H1 (cell line): ENCODE results near the gene NAV3. TPM values are rescaled to one million over a fixed set of nuclear protein-coding genes. Genes with fewer than 3 reads are reported as not detected.

ENCODE experiments used
- CTCF ChIA-PET: fragments of 300-600 bp; sonication (Branson Sonifier 250); formaldehyde crosslinking; loops from one replicate; lab custom pipeline; 2021; ENCODE audit not compliant: partially characterized antibody; lab: Charles Lee
- POLR2A ChIA-PET: fragments of 300-600 bp; sonication (Branson Sonifier 250); formaldehyde crosslinking; loops from one replicate; lab custom pipeline; 2021; ENCODE audit warnings: inconsistent platforms; ENCODE audit not compliant: partially characterized antibody; lab: Charles Lee
- DNase-seq, 2 experiments: peaks; one replicate each; pipeline versions ENCODE4 v3.0.0 to v3.0.0-alpha.2; 2010 to 2022; ENCODE audit warnings: low spot score in 2 of 2, low read depth in 1 of 2, mixed read lengths in 1 of 2
- FAIRE-seq: peaks from 2 replicates; lab custom pipeline; 2011; peaks lifted over from hg19 to GRCh38; lab: Jason Lieb, UNC
- H2AFZ ChIP-seq: 2 replicates; pipeline ENCODE4 v1.8.1; 2012; ENCODE audit warnings: low read length, inconsistent platforms
- H2AK5ac ChIP-seq: 2 replicates; pipeline ENCODE4 v1.6.1; 2013; ENCODE audit warnings: low read depth, low read length
- H2BK120ac ChIP-seq: replicated peaks from 2 replicates; pipeline ENCODE3; 2013; ENCODE audit warnings: low read depth, low read length, inconsistent platforms
- H2BK12ac ChIP-seq: 2 replicates; pipeline ENCODE4 v1.6.1; 2013; ENCODE audit warnings: low read depth, low read length
- H2BK15ac ChIP-seq: 2 replicates; pipeline ENCODE4 v1.6.1; 2013; ENCODE audit warnings: low read length
- H2BK20ac ChIP-seq: 2 replicates; pipeline ENCODE4 v1.6.1; 2013; ENCODE audit warnings: low read length
- H2BK5ac ChIP-seq: 2 replicates; pipeline ENCODE4 v1.6.1; 2013; ENCODE audit warnings: low read depth, low read length
- H3K14ac ChIP-seq: 2 replicates; pipeline ENCODE4 v1.6.1; 2013; ENCODE audit warnings: inconsistent platforms; ENCODE audit not compliant: insufficient read length
- H3K18ac ChIP-seq: 2 replicates; pipeline ENCODE4 v1.6.1; 2013; ENCODE audit warnings: low read length; ENCODE audit errors: extremely low read depth
- H3K23ac ChIP-seq: 2 replicates; pipeline ENCODE4 v1.6.1; 2013; ENCODE audit warnings: inconsistent platforms; ENCODE audit not compliant: insufficient read length
- H3K23me2 ChIP-seq: 2 replicates; pipeline ENCODE4 v1.6.1; 2013; ENCODE audit warnings: low read depth, low read length
- H3K27ac ChIP-seq: 2 replicates; pipeline ENCODE4 v1.6.1; 2011; ENCODE audit warnings: low read depth, low read length, inconsistent platforms
- H3K27me3 ChIP-seq, 4 experiments: replicated peaks in 1 of 4; 1 replicate in 1 of 4; 2 replicates in 3 of 4; pipeline versions ENCODE4 v1.6.1 to v1.8.1; 2011 to 2013; ENCODE audit warnings: low read length in 3 of 4, mild to moderate bottlenecking in 3 of 4, inconsistent platforms in 2 of 4, mixed read lengths in 2 of 4, moderate library complexity in 1 of 4; ENCODE audit not compliant: control insufficient read depth in 3 of 4, insufficient read depth in 3 of 4; ENCODE audit errors: extremely low read depth in 1 of 4
- H3K36me3 ChIP-seq, 4 experiments: 2 replicates each; pipeline versions ENCODE4 v1.6.1 to v1.8.1; 2011 to 2013; ENCODE audit warnings: mild to moderate bottlenecking in 4 of 4, low read length in 3 of 4, moderate library complexity in 2 of 4, control low read depth in 1 of 4, inconsistent platforms in 1 of 4; ENCODE audit not compliant: insufficient read depth in 4 of 4, control insufficient read depth in 2 of 4
- H3K4ac ChIP-seq: replicated peaks from 2 replicates; pipeline ENCODE3; 2013; ENCODE audit warnings: low read length, low read depth, mixed read lengths, inconsistent platforms; ENCODE audit not compliant: insufficient read length
- H3K4me1 ChIP-seq, 4 experiments: replicated peaks in 1 of 4; 1 replicate in 1 of 4; 2 replicates in 3 of 4; pipeline versions ENCODE4 v1.6.1 to v1.8.1; 2011 to 2013; ENCODE audit warnings: low read length in 3 of 4, inconsistent platforms in 2 of 4, mixed read lengths in 1 of 4; ENCODE audit not compliant: insufficient read depth in 4 of 4, control insufficient read depth in 3 of 4
- H3K4me2 ChIP-seq, 2 experiments: 2 replicates each; pipeline versions ENCODE4 v1.6.1 to v1.8.1; 2011 to 2013; ENCODE audit warnings: low read depth in 2 of 2, low read length in 2 of 2, control low read depth in 1 of 2, inconsistent platforms in 1 of 2, mild to moderate bottlenecking in 1 of 2; ENCODE audit not compliant: insufficient read depth in 1 of 2
- H3K4me3 ChIP-seq, 4 experiments: fragments of 200-600, 300-600 bp in 1 of 4; sonication (generic), shearing (Covaris generic), sonication (Bioruptor Twin) in 1 of 4; 2 replicates each; pipeline versions ENCODE4 v1.5.1 to v1.8.1; 2011 to 2016; ENCODE audit warnings: low read length in 4 of 4, low read depth in 3 of 4, control low read depth in 2 of 4, inconsistent platforms in 2 of 4, mild to moderate bottlenecking in 2 of 4, mixed read lengths in 1 of 4, moderate library complexity in 1 of 4; ENCODE audit not compliant: insufficient read depth in 2 of 4; ENCODE audit errors: extremely low read depth in 1 of 4
- H3K56ac ChIP-seq: replicated peaks from 2 replicates; pipeline ENCODE3; 2013; ENCODE audit warnings: low read depth, mild to moderate bottlenecking, mixed read lengths, low read length, inconsistent platforms; ENCODE audit not compliant: insufficient read length
- H3K79me1 ChIP-seq: 2 replicates; pipeline ENCODE4 v1.6.1; 2013; ENCODE audit warnings: low read depth, low read length, control low read depth
- H3K79me2 ChIP-seq, 2 experiments: 2 replicates each; pipeline versions ENCODE4 v1.6.1 to v1.8.1; 2012 to 2013; ENCODE audit warnings: low read length in 2 of 2, mild to moderate bottlenecking in 2 of 2, inconsistent platforms in 1 of 2; ENCODE audit not compliant: insufficient read depth in 2 of 2, control insufficient read depth in 1 of 2
- H3K9ac ChIP-seq, 4 experiments: replicated peaks in 1 of 4; 1 replicate in 1 of 4; 2 replicates in 3 of 4; pipeline versions ENCODE4 v1.6.1 to v1.8.1; 2011 to 2013; ENCODE audit warnings: low read depth in 3 of 4, low read length in 3 of 4, control low read depth in 2 of 4, mild to moderate bottlenecking in 2 of 4, moderate library complexity in 2 of 4, inconsistent platforms in 1 of 4; ENCODE audit errors: extremely low read depth in 1 of 4
- H3K9me3 ChIP-seq, 2 experiments: 2 replicates each; pipeline versions ENCODE4 v1.6.1 to v1.8.1; 2012 to 2013; ENCODE audit warnings: mild to moderate bottlenecking in 2 of 2, moderate library complexity in 2 of 2, control low read depth in 1 of 2, inconsistent platforms in 1 of 2, low read depth in 1 of 2, low read length in 1 of 2, mixed read lengths in 1 of 2; ENCODE audit not compliant: insufficient read depth in 2 of 2
- H4K20me1 ChIP-seq, 2 experiments: replicated peaks in 1 of 2; 2 replicates each; pipeline versions ENCODE3 to v1.8.1; 2011 to 2013; ENCODE audit warnings: inconsistent platforms in 2 of 2, low read length in 2 of 2, mild to moderate bottlenecking in 1 of 2; ENCODE audit not compliant: insufficient read depth in 2 of 2, control insufficient read depth in 1 of 2
- H4K5ac ChIP-seq: 2 replicates; pipeline ENCODE4 v1.6.1; 2013; ENCODE audit warnings: low read length, low read depth, mixed read lengths, inconsistent platforms; ENCODE audit not compliant: insufficient read length
- H4K8ac ChIP-seq: 2 replicates; pipeline ENCODE4 v1.8.0; 2013; ENCODE audit warnings: mild to moderate bottlenecking, moderate library complexity, low read length, inconsistent platforms; ENCODE audit not compliant: insufficient read depth; ENCODE audit errors: extremely low read depth
- H4K91ac ChIP-seq: replicated peaks from 2 replicates; pipeline ENCODE3; 2013; ENCODE audit warnings: low read length, mixed read lengths, inconsistent platforms; ENCODE audit not compliant: insufficient read length
- CBX5 ChIP-seq: fragments of 300-800, 300-1000 bp; sonication (generic); IDR thresholded peaks from 2 replicates; pipeline ENCODE4 v1.7.1; 2016; ENCODE audit warnings: antibody characterized with exemption, low read length, low read depth
- CBX8 ChIP-seq: fragments of 300-800, 300-1000 bp; sonication (generic); IDR thresholded peaks from 2 replicates; pipeline ENCODE4 v1.7.1; 2016; ENCODE audit warnings: low read depth, low read length, borderline replicate concordance
- CREB1 ChIP-seq: IDR thresholded peaks from 2 replicates; pipeline ENCODE4 v1.6.1; 2012; ENCODE audit warnings: inconsistent platforms
- CTCF ChIP-seq, 3 experiments: IDR thresholded peaks; 1 replicate in 2 of 3; 2 replicates in 1 of 3; pipeline versions ENCODE4 v1.5.1 to v1.6.1; 2011; ENCODE audit warnings: low read length in 3 of 3, mild to moderate bottlenecking in 3 of 3, inconsistent platforms in 2 of 3, low read depth in 1 of 3, moderate library complexity in 1 of 3; ENCODE audit not compliant: insufficient read depth in 1 of 3; ENCODE audit errors: control extremely low read depth in 1 of 3
- KDM4A ChIP-seq: IDR thresholded peaks from one replicate; pipeline ENCODE4 v1.7.1; 2012; ENCODE audit warnings: low read depth, mild to moderate bottlenecking, moderate library complexity, low read length, inconsistent platforms; ENCODE audit not compliant: severe bottlenecking
- MAFK ChIP-seq: IDR thresholded peaks from 2 replicates; pipeline ENCODE4 v1.6.1; 2012; ENCODE audit warnings: low read depth, mild to moderate bottlenecking, improper control_type of control experiment, low read length
- MAX ChIP-seq: IDR thresholded peaks from 2 replicates; pipeline ENCODE4 v1.6.1; 2012; ENCODE audit warnings: inconsistent platforms
- POLR2A ChIP-seq, 2 experiments: IDR thresholded peaks; 1 replicate in 1 of 2; 2 replicates in 1 of 2; pipeline ENCODE4 v1.6.1; 2011; ENCODE audit warnings: low read depth in 2 of 2, low read length in 2 of 2, mild to moderate bottlenecking in 2 of 2; ENCODE audit errors: control extremely low read depth in 1 of 2
- POLR2AphosphoS5 ChIP-seq: IDR thresholded peaks from 2 replicates; pipeline ENCODE4 v1.6.1; 2011; ENCODE audit warnings: low read depth, low read length
- RNF2 ChIP-seq: fragments of 200-900, 300-1000 bp; sonication (generic); IDR thresholded peaks from 2 replicates; pipeline ENCODE4 v1.7.1; 2016; ENCODE audit warnings: borderline replicate concordance, low read depth, mild to moderate bottlenecking, antibody characterized with exemption, low read length; ENCODE audit not compliant: poor library complexity, severe bottlenecking; ENCODE audit errors: missing control alignments
- WGBS, 2 experiments: shearing (Covaris generic) in 1 of 2; methylation state at CpG; one replicate each; pipeline versions ENCODE4 v1.1.6 to v1.1.7; 2013 to 2015; ENCODE audit warnings: low lambda C conversion rate in 2 of 2, mixed read lengths in 2 of 2, inconsistent platforms in 1 of 2, low coverage in 1 of 2, missing lambda C conversion rate in 1 of 2; ENCODE audit not compliant: insufficient replicate concordance in 2 of 2, insufficient coverage in 1 of 2, insufficient read length in 1 of 2; ENCODE audit errors: extremely low coverage in 1 of 2, missing lambda C conversion rate in 1 of 2; 5-methylcytosine and 5-hydroxymethylcytosine counted together
- polyA plus RNA-seq, 7 experiments: library from polyadenylated mRNA; depleted of rRNA in 3 of 7; stranded (reverse) in 5 of 7; unstranded in 2 of 7; fragments of >200 nt in 5 of 7; fragments of 200-250 nt in 2 of 7; gene quantifications; 1 replicate in 5 of 7; 2 replicates in 1 of 7; 4 replicates in 1 of 7; pipeline versions ENCODE4 v1.2.1 to v1.2.3, GENCODE V29; 2011 to 2013; ENCODE audit warnings: missing spikeins in 2 of 7, mixed read lengths in 2 of 7
- total RNA-seq: library from RNA; stranded (reverse); fragmentation: NEBNext Ultra II Directional; extraction: Animal tissue kit (Norgen Biotek cat#: 25700); gene quantifications from 2 replicates; pipeline ENCODE4 v1.2.1, GENCODE V29; 2021

The NAV3 gene
- total and polyA plus RNA-seq, 2 of the 8 experiments (the other 6 are each of a cell fraction or from before 2014, with no cell fraction given) = 0.47 to 5.0 TPM

- Histone ChIP-seq H4K5ac (no peak overlapping the region), H2BK15ac (no peak overlapping the region), H3K4me1 (no peaks in the 10 kb centered on the region), H3K4ac (no peak overlapping the region), H3K23ac (no peak overlapping the region), H3K36me3 (no peaks in the 10 kb centered on the region), H4K20me1 (no peaks in the 10 kb centered on the region), H2BK12ac (no peak overlapping the region), H3K14ac (no peak overlapping the region), H3K27me3 (no peaks in the 10 kb centered on the region), H2BK5ac (no peak overlapping the region), H3K9ac (no peak overlapping the region), H3K27ac (no peak overlapping the region), H3K4me3 (no peak overlapping the region), H3K56ac (no peak overlapping the region), H2AK5ac (no peak overlapping the region), H2AFZ (peak overlapping the region; percentile 78; the same call in 1 of the 2 replicates), H3K79me1 (no peaks in the 10 kb centered on the region), H3K79me2 (no peaks in the 10 kb centered on the region), H4K8ac (no peak overlapping the region), H4K91ac (no peak overlapping the region), H2BK120ac (no peak overlapping the region), H3K18ac (no peak overlapping the region), H3K9me3 (no peaks in the 10 kb centered on the region), H3K23me2 (no peaks in the 10 kb centered on the region), H2BK20ac (no peak overlapping the region), H3K4me2 (no peak overlapping the region)
- 87% methylated on average over 7 of the region's 7 CpGs; no CpG with 5 or more reads in 1 of the 2 experiments for WGBS, 2 experiments
- peak in 1 of 2 experiments; percentile 9 for DNase-seq
- ChIA-PET POLR2A (interaction anchor here (0.6 kb wide), 1 partner anchor 644 kb away, joined by 3 read pairs; no protein-coding TSS in a partner anchor), CTCF (interaction anchor here (0.9 to 2.1 kb wide), 2 partner anchors 22 to 29 kb away, joined by 3 to 4 read pairs; no protein-coding TSS in a partner anchor)
- no peak for FAIRE-seq
- TF ChIP-seq CREB1 = no peak
- TF ChIP-seq POLR2A (IDR thresholded peaks at IDR 0.05; ENCODE audit: control extremely low read depth in 1 of 2, low read depth in 2 of 2, low read length in 2 of 2) = no peak
- TF ChIP-seq CBX5 = no peak
- TF ChIP-seq POLR2AphosphoS5 = no peak
- no peak for TF ChIP-seq MAX
- no peak for TF ChIP-seq CTCF (IDR thresholded peaks at IDR 0.05; ENCODE audit: control extremely low read depth in 1 of 3, insufficient read depth in 1 of 3, low read depth in 1 of 3, low read length in 3 of 3)
- TF ChIP-seq MAFK = no peak
- no peak for TF ChIP-seq KDM4A
- TF ChIP-seq CBX8 = no peak
- TF ChIP-seq RNF2 = no peak
Observed at GRCh38 chr12:77953528-77954205, 123.0 kb downstream of the NAV3 start.
